GM23248 (cell line): ENCODE results near the gene CNTNAP5.

Source experiments
- EZH2 ChIP-seq: fragments of 200-600 bp; sonication (generic); IDR thresholded peaks from 2 replicates; pipeline ENCODE4 v1.6.1; 2018; ENCODE audit warnings: antibody characterized with exemption, mild to moderate bottlenecking; ENCODE audit not compliant: insufficient read depth, poor library complexity, severe bottlenecking
- EZH2phosphoT487 ChIP-seq: fragments of 200-600 bp; sonication (generic); IDR thresholded peaks from 2 replicates; pipeline ENCODE4 v1.6.1; 2018; ENCODE audit warnings: antibody characterized with exemption, moderate library complexity, mild to moderate bottlenecking, low read depth; ENCODE audit not compliant: insufficient read depth

DNA sequence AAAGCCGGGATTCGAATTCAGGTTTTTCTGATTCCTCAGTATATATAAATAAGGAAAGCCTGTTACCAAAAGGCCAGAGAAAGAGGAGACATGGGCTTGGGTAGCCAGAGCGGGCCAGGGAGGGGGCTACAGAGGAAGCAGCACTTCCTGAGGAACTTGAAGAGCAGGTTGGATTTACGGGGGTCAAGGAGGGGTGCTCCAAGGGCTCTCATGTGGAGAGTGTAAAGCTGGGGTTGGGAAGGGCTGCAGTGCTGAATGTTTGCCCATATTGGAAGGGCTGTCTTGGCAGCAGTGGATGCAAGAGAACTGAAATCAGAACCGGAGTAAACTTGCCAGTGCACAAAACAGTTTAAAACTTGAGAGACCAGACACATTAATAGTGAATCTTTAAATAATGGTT is 511.5 kb downstream of the CNTNAP5 start:
- no peak for TF ChIP-seq EZH2phosphoT487
- TF ChIP-seq EZH2: no peak
